Keratinocyte (primary cell): ENCODE measurements around the gene MAMDC2. TPM values are rescaled to one million over a fixed set of nuclear protein-coding genes. Genes with fewer than 3 reads are reported as not detected.
A peak's percentile ranks its signal among the peaks of the same experiment; 100 is the strongest.

Experiments
- DNase-seq: peaks from one replicate; pipeline ENCODE4 v3.0.0-alpha.2; 2011; ENCODE audit warnings: low read depth, missing footprints, low spot score
- FAIRE-seq: peaks from 2 replicates; lab custom pipeline; 2011; peaks lifted over from hg19 to GRCh38; lab: Jason Lieb, UNC
- H2AFZ ChIP-seq: 2 replicates; pipeline ENCODE4 v1.6.0; 2012; ENCODE audit warnings: low read length, control low read depth, inconsistent platforms; ENCODE audit not compliant: control insufficient read depth
- H3K27ac ChIP-seq: 2 replicates; pipeline ENCODE4 v1.5.1; 2011; ENCODE audit warnings: low read length; ENCODE audit not compliant: control insufficient read depth, insufficient read depth
- H3K27me3 ChIP-seq: 3 replicates; pipeline ENCODE4 v1.6.0; 2011; ENCODE audit warnings: low read length; ENCODE audit not compliant: control insufficient read depth, insufficient read depth; ENCODE audit errors: extremely low read depth
- H3K36me3 ChIP-seq, 2 experiments: 2 replicates in 1 of 2; 3 replicates in 1 of 2; pipeline ENCODE4 v1.5.1; 2011; ENCODE audit warnings: low read length in 2 of 2, mild to moderate bottlenecking in 1 of 2; ENCODE audit not compliant: control insufficient read depth in 2 of 2, insufficient read depth in 2 of 2; ENCODE audit errors: extremely low read depth in 1 of 2
- H3K4me1 ChIP-seq: 3 replicates; pipeline ENCODE4 v1.5.1; 2011; ENCODE audit warnings: low read length; ENCODE audit not compliant: control insufficient read depth, insufficient read depth; ENCODE audit errors: extremely low read depth
- H3K4me2 ChIP-seq: 3 replicates; pipeline ENCODE4 v1.6.0; 2011; ENCODE audit warnings: low read depth, low read length; ENCODE audit not compliant: control insufficient read depth, insufficient read depth; ENCODE audit errors: extremely low read depth
- H3K4me3 ChIP-seq, 3 experiments: fragments of 200-600 bp in 1 of 3; sonication (generic) in 1 of 3; 2 replicates in 2 of 3; 3 replicates in 1 of 3; pipeline ENCODE4 v1.5.1; 2011 to 2016; ENCODE audit warnings: low read length in 3 of 3, mild to moderate bottlenecking in 3 of 3, control low read depth in 2 of 3, inconsistent platforms in 1 of 3, low read depth in 1 of 3, mixed read lengths in 1 of 3, mixed run types in 1 of 3, moderate library complexity in 1 of 3; ENCODE audit not compliant: control insufficient read depth in 2 of 3, insufficient read depth in 2 of 3; ENCODE audit errors: extremely low read depth in 1 of 3
- H3K79me2 ChIP-seq: 2 replicates; pipeline ENCODE4 v1.6.0; 2012; ENCODE audit warnings: low read length; ENCODE audit not compliant: control insufficient read depth, insufficient read depth
- H3K9ac ChIP-seq: 3 replicates; pipeline ENCODE4 v1.6.0; 2011; ENCODE audit warnings: low read length; ENCODE audit not compliant: control insufficient read depth, insufficient read depth; ENCODE audit errors: extremely low read depth
- H3K9me1 ChIP-seq: 3 replicates; pipeline ENCODE4 v1.6.0; 2011; ENCODE audit warnings: low read length; ENCODE audit not compliant: control insufficient read depth, insufficient read depth; ENCODE audit errors: extremely low read depth
- H3K9me3 ChIP-seq: 2 replicates; pipeline ENCODE4 v1.5.1; 2012; ENCODE audit warnings: low read depth, low read length; ENCODE audit not compliant: control insufficient read depth
- H4K20me1 ChIP-seq: 3 replicates; pipeline ENCODE4 v1.6.0; 2011; ENCODE audit warnings: low read length; ENCODE audit not compliant: control insufficient read depth, insufficient read depth; ENCODE audit errors: extremely low read depth
- CTCF ChIP-seq, 3 experiments: IDR thresholded peaks in 1 of 3; conservative IDR thresholded peaks in 1 of 3; optimal IDR thresholded peaks in 1 of 3; 2 replicates in 2 of 3; 3 replicates in 1 of 3; pipeline versions ENCODE3 to v1.5.1; 2011; ENCODE audit warnings: low read length in 3 of 3, mild to moderate bottlenecking in 3 of 3, moderate library complexity in 2 of 3, control low read depth in 1 of 3, inconsistent platforms in 1 of 3; ENCODE audit not compliant: insufficient read depth in 2 of 3; ENCODE audit errors: extremely low read depth in 1 of 3
- EZH2 ChIP-seq: IDR thresholded peaks from one replicate; pipeline ENCODE4 v1.6.1; 2012; ENCODE audit warnings: inconsistent platforms, mild to moderate bottlenecking, low read length, moderate library complexity
- dilution Hi-C: fragments of 300-500 bp; cut with MboI; formaldehyde crosslinking; loops from one replicate; pipeline ENCODE4 v1.7.0; 2020; ENCODE audit warnings: low sequenced_read_pairs; ENCODE audit not compliant: extremely low pct_ligation_motif_present
- polyA plus RNA-seq, 5 experiments: library from polyadenylated mRNA; depleted of rRNA in 3 of 5; stranded (reverse) in 3 of 5; stranded (forward) in 1 of 5; unstranded in 1 of 5; fragments of >200 nt; gene quantifications; 1 replicate in 1 of 5; 2 replicates in 3 of 5; 3 replicates in 1 of 5; pipeline versions ENCODE4 v1.2.1 to v1.2.3, GENCODE V29; 2011 to 2012; ENCODE audit warnings: missing spikeins in 2 of 5, low read depth in 1 of 5, low replicate concordance in 1 of 5

Gene MAMDC2
- polyA plus RNA-seq, 1 donor (not counting 4 experiments of a cell fraction or from before 2014, with no cell fraction given), result 4.2 TPM

GRCh38 chr9:70045452-70045851, 1.8 kb downstream of the MAMDC2 start:
- Histone ChIP-seq H3K9ac (no peak overlapping the region), H3K4me1 (peaks cover 66% of the 10 kb centered on the region), H3K27me3 (no peaks in the 10 kb centered on the region), H3K79me2 (no peaks in the 10 kb centered on the region), H3K4me3 (no peak overlapping the region), H3K9me1 (no peaks in the 10 kb centered on the region), H4K20me1 (no peaks in the 10 kb centered on the region), H3K36me3 (no peaks in the 10 kb centered on the region), H3K4me2 (peak overlapping the region; percentile 91), H2AFZ (no peak overlapping the region), H3K27ac (no peak overlapping the region), H3K9me3 (no peaks in the 10 kb centered on the region)
- FAIRE-seq (peak; percentile 41), DNase-seq (no peak)
- dilution Hi-C loops, result no loop called here
- TF ChIP-seq EZH2 (no peak), CTCF (optimal IDR thresholded peaks at IDR 0.05 in 1 of 3, IDR thresholded peaks at IDR 0.05 in 1 of 3, conservative IDR thresholded peaks at IDR 0.05 in 1 of 3; ENCODE audit: extremely low read depth in 1 of 3, insufficient read depth in 2 of 3, low read length in 3 of 3) (no peak)

- Histone ChIP-seq H3K9me1 (no peaks in the 10 kb centered on the region), H2AFZ (peak overlapping the region; percentile 23), H3K79me2 (no peaks in the 10 kb centered on the region), H3K27me3 (no peaks in the 10 kb centered on the region), H3K36me3 (no peaks in the 10 kb centered on the region), H3K4me3 (peak overlapping the region in 2 of 3 experiments; percentile 13 to 26), H4K20me1 (no peaks in the 10 kb centered on the region), H3K4me2 (peak overlapping the region; percentile 60), H3K27ac (peak overlapping the region; percentile 48), H3K9ac (peak overlapping the region; percentile 7), H3K9me3 (no peaks in the 10 kb centered on the region), H3K4me1 (peaks cover 66% of the 10 kb centered on the region)
- dilution Hi-C loops, result no loop called here
- FAIRE-seq (peak; percentile 93), DNase-seq (peak; percentile 75)
- TF ChIP-seq EZH2, result no peak
- TF ChIP-seq CTCF (optimal IDR thresholded peaks at IDR 0.05 in 1 of 3, IDR thresholded peaks at IDR 0.05 in 1 of 3, conservative IDR thresholded peaks at IDR 0.05 in 1 of 3; ENCODE audit: extremely low read depth in 1 of 3, insufficient read depth in 2 of 3, low read length in 3 of 3), result no peak
These were observed 2.8 kb downstream of the MAMDC2 start for GRCh38 chr9:70046274-70047070.
